ENCODE data around the gene CYYR1. TPM values are rescaled to one million over a fixed set of nuclear protein-coding genes. Genes with fewer than 3 reads are reported as not detected.

CYYR1 gene
- total RNA-seq, 1 experiment from 2014 or later, result not detected

- CTCF ChIA-PET, result no interaction called here
Observed at GRCh38 chr21:26540651-26541050, 32.4 kb downstream of the CYYR1 start.

DNA sequence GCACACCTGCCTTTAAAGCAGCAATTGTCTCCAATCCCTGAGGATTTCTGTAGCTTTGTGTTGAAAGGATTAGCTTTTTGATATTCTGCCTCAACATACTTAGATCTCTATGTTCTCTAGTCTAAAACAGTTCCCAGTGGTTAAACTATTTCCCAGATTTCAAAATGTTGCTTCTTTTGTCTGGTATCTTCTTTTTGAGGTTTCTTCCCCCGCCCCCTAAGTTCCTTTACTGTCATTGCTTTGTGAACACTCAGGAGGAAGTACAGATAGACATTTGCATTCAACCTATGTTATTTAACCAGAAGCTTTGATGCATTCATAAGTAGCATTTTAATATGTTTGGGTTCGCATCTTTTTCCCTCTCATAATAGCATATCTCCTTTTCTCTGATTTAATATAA is 33.5 kb downstream of the CYYR1 start:
- DNase-seq, result no peak
- TF ChIP-seq, protein P1, sequence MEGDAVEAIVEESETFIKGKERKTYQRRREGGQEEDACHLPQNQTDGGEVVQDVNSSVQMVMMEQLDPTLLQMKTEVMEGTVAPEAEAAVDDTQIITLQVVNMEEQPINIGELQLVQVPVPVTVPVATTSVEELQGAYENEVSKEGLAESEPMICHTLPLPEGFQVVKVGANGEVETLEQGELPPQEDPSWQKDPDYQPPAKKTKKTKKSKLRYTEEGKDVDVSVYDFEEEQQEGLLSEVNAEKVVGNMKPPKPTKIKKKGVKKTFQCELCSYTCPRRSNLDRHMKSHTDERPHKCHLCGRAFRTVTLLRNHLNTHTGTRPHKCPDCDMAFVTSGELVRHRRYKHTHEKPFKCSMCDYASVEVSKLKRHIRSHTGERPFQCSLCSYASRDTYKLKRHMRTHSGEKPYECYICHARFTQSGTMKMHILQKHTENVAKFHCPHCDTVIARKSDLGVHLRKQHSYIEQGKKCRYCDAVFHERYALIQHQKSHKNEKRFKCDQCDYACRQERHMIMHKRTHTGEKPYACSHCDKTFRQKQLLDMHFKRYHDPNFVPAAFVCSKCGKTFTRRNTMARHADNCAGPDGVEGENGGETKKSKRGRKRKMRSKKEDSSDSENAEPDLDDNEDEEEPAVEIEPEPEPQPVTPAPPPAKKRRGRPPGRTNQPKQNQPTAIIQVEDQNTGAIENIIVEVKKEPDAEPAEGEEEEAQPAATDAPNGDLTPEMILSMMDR (IDR thresholded peaks at IDR 0.05; ENCODE audit: insufficient read depth in 1 of 2, low read depth in 1 of 2, low read length in 1 of 2, severe bottlenecking in 1 of 2, unreplicated experiment in 1 of 2), result no peak
- H3K9me3 ChIP-seq, result no peaks in the 10 kb centered on the region

More at GRCh38 chr21:26540651-26541050, 32.4 kb downstream of the CYYR1 start:
- DNase-seq, result no peak
- POLR2A ChIA-PET, result no interaction called here
- no peak overlapping the region for H3K4me3 Mint-ChIP-seq (ENCODE audit: unreplicated experiment)
- no peaks in the 10 kb centered on the region for H3K9me3 Mint-ChIP-seq (ENCODE audit: unreplicated experiment)
- no peaks in the 10 kb centered on the region for H3K4me1 ChIP-seq
- H3K4me3 ChIP-seq (ENCODE audit: low read depth, low read length), result no peak overlapping the region
- no peaks in the 10 kb centered on the region for H3K27me3 ChIP-seq (replicated peaks; ENCODE audit: control insufficient read depth, insufficient read depth, low read length)
- no peaks in the 10 kb centered on the region for H3K36me3 Mint-ChIP-seq (ENCODE audit: insufficient read depth, unreplicated experiment)
- intact Hi-C loops (cut with micrococcal nuclease; ENCODE audit: unreplicated experiment), result no loop called here
- no peaks in the 10 kb centered on the region for H3K36me3 ChIP-seq (ENCODE audit: control insufficient read depth, insufficient read depth, low read length)
- no TSS peak for BruUV-seq (replicated peaks)
- TF ChIP-seq, protein P1 (IDR thresholded peaks at IDR 0.05; ENCODE audit: insufficient read depth in 1 of 2, low read depth in 1 of 2, low read length in 1 of 2, severe bottlenecking in 1 of 2, unreplicated experiment in 1 of 2), result no peak
- no peaks in the 10 kb centered on the region for H3K27me3 Mint-ChIP-seq (ENCODE audit: insufficient read depth, unreplicated experiment)
- no peak overlapping the region for H3K27ac Mint-ChIP-seq (ENCODE audit: unreplicated experiment)
- no peaks in the 10 kb centered on the region for H3K9me3 ChIP-seq
- H3K4me1 Mint-ChIP-seq (ENCODE audit: low read depth, unreplicated experiment), result no peaks in the 10 kb centered on the region

DNA sequence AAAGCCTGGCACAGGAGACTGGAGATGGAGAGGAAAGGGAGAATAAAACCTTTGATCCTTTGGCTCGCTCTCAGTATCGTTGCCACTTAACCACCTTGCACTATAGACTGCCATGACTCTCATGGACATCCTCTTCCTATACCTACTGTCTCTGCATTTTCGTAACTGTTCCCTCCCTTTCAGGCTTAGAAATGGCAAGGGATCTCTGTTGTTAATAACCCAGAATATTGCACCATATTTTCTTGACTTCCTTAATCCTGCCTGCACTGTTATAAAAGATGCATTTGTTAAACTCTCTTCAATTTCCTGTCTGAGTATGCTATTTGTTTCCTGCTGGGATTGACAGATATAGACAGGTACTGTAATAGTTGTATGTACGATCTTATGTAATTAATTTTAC is 38.6 kb downstream of the CYYR1 start:
- Histone ChIP-seq H3K36me3 (ENCODE audit: control insufficient read depth, insufficient read depth, low read length) (no peaks in the 10 kb centered on the region), H3K4me3 (ENCODE audit: low read depth, low read length) (no peak overlapping the region), H3K4me1 (no peaks in the 10 kb centered on the region), H3K27me3 (replicated peaks; ENCODE audit: control insufficient read depth, insufficient read depth, low read length) (no peaks in the 10 kb centered on the region), H3K9me3 (no peaks in the 10 kb centered on the region)
- Mint-ChIP-seq H3K36me3 (ENCODE audit: insufficient read depth, unreplicated experiment) (no peaks in the 10 kb centered on the region), H3K27me3 (ENCODE audit: insufficient read depth, unreplicated experiment) (peaks cover 5% of the 10 kb centered on the region), H3K4me1 (ENCODE audit: low read depth, unreplicated experiment) (no peaks in the 10 kb centered on the region), H3K9me3 (ENCODE audit: unreplicated experiment) (no peaks in the 10 kb centered on the region), H3K27ac (ENCODE audit: unreplicated experiment) (no peak overlapping the region), H3K4me3 (ENCODE audit: unreplicated experiment) (no peak overlapping the region)
- ChIA-PET CTCF (no interaction called here), POLR2A (no interaction called here)
- DNase-seq, result no peak
- TF ChIP-seq, protein P1 (IDR thresholded peaks at IDR 0.05; ENCODE audit: insufficient read depth in 1 of 2, low read depth in 1 of 2, low read length in 1 of 2, severe bottlenecking in 1 of 2, unreplicated experiment in 1 of 2), result no peak
- intact Hi-C loops (cut with micrococcal nuclease; ENCODE audit: unreplicated experiment), result no loop called here
- no TSS peak for BruUV-seq (replicated peaks)

More for the DNA sequence above, 33.5 kb downstream of the CYYR1 start:
- Mint-ChIP-seq H3K4me3 (ENCODE audit: unreplicated experiment) (no peak overlapping the region), H3K9me3 (ENCODE audit: unreplicated experiment) (no peaks in the 10 kb centered on the region), H3K27me3 (ENCODE audit: insufficient read depth, unreplicated experiment) (peaks cover under 1% of the 10 kb centered on the region), H3K27ac (ENCODE audit: unreplicated experiment) (no peak overlapping the region), H3K4me1 (ENCODE audit: low read depth, unreplicated experiment) (no peaks in the 10 kb centered on the region), H3K36me3 (ENCODE audit: insufficient read depth, unreplicated experiment) (no peaks in the 10 kb centered on the region)
- intact Hi-C loops (cut with micrococcal nuclease; ENCODE audit: unreplicated experiment), result no loop called here
- Histone ChIP-seq H3K27me3 (replicated peaks; ENCODE audit: control insufficient read depth, insufficient read depth, low read length) (no peaks in the 10 kb centered on the region), H3K36me3 (ENCODE audit: control insufficient read depth, insufficient read depth, low read length) (no peaks in the 10 kb centered on the region), H3K4me1 (no peaks in the 10 kb centered on the region), H3K4me3 (ENCODE audit: low read depth, low read length) (no peak overlapping the region)
- CTCF ChIA-PET, result no interaction called here
- POLR2A ChIA-PET, result no interaction called here
- no TSS peak for BruUV-seq (replicated peaks)
